CD4-positive, alpha-beta T cell (primary cell): ENCODE data around the gene TFF1. TPM values are rescaled to one million over a fixed set of nuclear protein-coding genes. Genes with fewer than 3 reads are reported as not detected.

ENCODE experiments used
- ATAC-seq: fragments of 200-7000 bp; cut with Tn5 transposase; one replicate; pipeline ENCODE4 v1.10.0; 2022; ENCODE audit warnings: mild to moderate bottlenecking; ENCODE audit not compliant: poor library complexity
- CTCF ChIA-PET: fragments of 350-600 bp; sonication (Branson Sonifier 250); formaldehyde crosslinking; loops from one replicate; lab custom pipeline; 2021; ENCODE audit warnings: antibody characterized with exemption, inconsistent platforms; lab: Charles Lee
- POLR2A ChIA-PET: fragments of 350-600 bp; sonication (Branson Sonifier 250); formaldehyde crosslinking; loops from one replicate; lab custom pipeline; 2021; ENCODE audit warnings: antibody characterized with exemption, inconsistent platforms; lab: Charles Lee
- DNase-seq, 14 experiments: peaks; one replicate each; pipeline ENCODE4 v3.0.0-alpha.2; 2013 to 2020; ENCODE audit warnings: mixed read lengths in 2 of 14
- H3K27ac ChIP-seq, 2 donors: one replicate each; pipeline versions ENCODE4 v1.5.1 to v1.7.0; 2013; ENCODE audit warnings: low read length in 2 of 2, low read depth in 1 of 2, mild to moderate bottlenecking in 1 of 2
- H3K27me3 ChIP-seq, 2 experiments: 1 replicate in 1 of 2; 2 replicates in 1 of 2; pipeline versions ENCODE4 v1.6.1 to v1.7.0; 2013; ENCODE audit warnings: low read length in 2 of 2, control low read depth in 1 of 2, mild to moderate bottlenecking in 1 of 2, moderate library complexity in 1 of 2; ENCODE audit not compliant: insufficient read depth in 2 of 2, control insufficient read depth in 1 of 2
- H3K36me3 ChIP-seq: one replicate; pipeline ENCODE4 v1.6.1; 2013; ENCODE audit warnings: low read length, control low read depth; ENCODE audit not compliant: insufficient read depth
- H3K4me1 ChIP-seq: one replicate; pipeline ENCODE4 v1.6.1; 2013; ENCODE audit warnings: low read length, control low read depth; ENCODE audit not compliant: insufficient read depth
- H3K4me3 ChIP-seq: one replicate; pipeline ENCODE4 v1.5.1; 2013; ENCODE audit warnings: mild to moderate bottlenecking, low read length, moderate library complexity
- H3K9me3 ChIP-seq, 2 experiments: 1 replicate in 1 of 2; 2 replicates in 1 of 2; pipeline versions ENCODE4 v1.6.1 to v1.7.0; 2013; ENCODE audit warnings: low read length in 2 of 2, mild to moderate bottlenecking in 2 of 2, control low read depth in 1 of 2, moderate library complexity in 1 of 2; ENCODE audit not compliant: control insufficient read depth in 1 of 2, insufficient read depth in 1 of 2
- H3K27ac Mint-ChIP-seq: one replicate; pipeline ENCODE4 v1.8.0; 2020; ENCODE audit warnings: mixed read lengths
- H3K27me3 Mint-ChIP-seq: one replicate; pipeline ENCODE4 v1.8.0; 2021; ENCODE audit warnings: mixed read lengths
- H3K36me3 Mint-ChIP-seq: one replicate; pipeline ENCODE4 v1.8.0; 2021; ENCODE audit warnings: low read depth, mixed read lengths
- H3K4me1 Mint-ChIP-seq: one replicate; pipeline ENCODE4 v1.8.0; 2021; ENCODE audit warnings: low read depth, mixed read lengths
- H3K4me3 Mint-ChIP-seq: one replicate; pipeline ENCODE4 v1.8.0; 2020; ENCODE audit warnings: mild to moderate bottlenecking, mixed read lengths
- H3K9me3 Mint-ChIP-seq: one replicate; pipeline ENCODE4 v1.8.0; 2020; ENCODE audit warnings: mixed read lengths
- CTCF ChIP-seq: fragments of 200-600 bp; IDR thresholded peaks from one replicate; pipeline ENCODE4 v1.8.0; 2022; ENCODE audit warnings: antibody characterized with exemption, mild to moderate bottlenecking
- intact Hi-C, 2 experiments: fragments of 100-400 bp; cut with DNase I in 1 of 2; cut with micrococcal nuclease in 1 of 2; formaldehyde crosslinking; loops; one replicate each; pipeline versions ENCODE4 v1.15.1 to v1.9.0; 2023 to 2025; cut with DNase I, micrococcal nuclease
- total RNA-seq, 174 experiments: library from RNA in 2 of 174; stranded (reverse) in 2 of 174; gene quantifications; one replicate each; pipeline ENCODE4 v1.2.3 and lab custom pipeline; 2021 to 2026

TFF1 gene
- total RNA-seq, 2 experiments from 2014 or later, result not detected

- POLR2A ChIA-PET, result interaction anchor here (1.0 kb wide), 1 partner anchor 30 kb away, joined by 3 read pairs; the partner anchor contains the start of gene UBASH3A
- intact Hi-C loops, result loop anchor here in 1 of 2 experiments (10.0 kb wide), 1 partner anchor 51 kb away; no protein-coding TSS in a partner anchor
- CTCF ChIA-PET, result no interaction called here
- Histone ChIP-seq H3K9me3 (no peaks in the 10 kb centered on the region), H3K4me3 (no peak overlapping the region), H3K36me3 (no peaks in the 10 kb centered on the region), H3K27me3 (no peaks in the 10 kb centered on the region), H3K27ac (no peak overlapping the region), H3K4me1 (peaks cover 6% of the 10 kb centered on the region)
- ATAC-seq (no peak), DNase-seq (peak in 2 of 14 experiments; percentile 12 to 16)
- Mint-ChIP-seq H3K4me1 (peaks cover 5% of the 10 kb centered on the region), H3K27ac (no peak overlapping the region), H3K36me3 (no peaks in the 10 kb centered on the region), H3K4me3 (no peak overlapping the region), H3K27me3 (no peaks in the 10 kb centered on the region), H3K9me3 (no peaks in the 10 kb centered on the region)
- no peak for TF ChIP-seq CTCF
Observed at GRCh38 chr21:42373196-42373907, 7.0 kb upstream of the TFF1 start.

GRCh38 chr21:42370894-42371654, 4.7 kb upstream of the TFF1 start:
- no peak overlapping the region for H3K27ac Mint-ChIP-seq
- Histone ChIP-seq H3K4me1 (peaks cover 6% of the 10 kb centered on the region), H3K4me3 (no peak overlapping the region), H3K27me3 (no peaks in the 10 kb centered on the region), H3K9me3 (no peaks in the 10 kb centered on the region), H3K36me3 (no peaks in the 10 kb centered on the region), H3K27ac (no peak overlapping the region)
- H3K9me3 Mint-ChIP-seq, result no peaks in the 10 kb centered on the region
- no peak for DNase-seq
- CTCF ChIA-PET, result no interaction called here
- intact Hi-C loops, result loop anchor here in 1 of 2 experiments (10.0 kb wide), 1 partner anchor 54 kb away; no protein-coding TSS in a partner anchor
- POLR2A ChIA-PET, result no interaction called here
- no peaks in the 10 kb centered on the region for H3K27me3 Mint-ChIP-seq
- ATAC-seq, result no peak
- no peaks in the 10 kb centered on the region for H3K36me3 Mint-ChIP-seq
- TF ChIP-seq CTCF, result no peak
- H3K4me1 Mint-ChIP-seq, result peaks cover 5% of the 10 kb centered on the region
- H3K4me3 Mint-ChIP-seq, result no peak overlapping the region

GRCh38 chr21:42369821-42370220, 3.5 kb upstream of the TFF1 start:
- Mint-ChIP-seq H3K27me3 (no peaks in the 10 kb centered on the region), H3K4me3 (no peak overlapping the region), H3K4me1 (peaks cover 5% of the 10 kb centered on the region), H3K27ac (no peak overlapping the region), H3K9me3 (no peaks in the 10 kb centered on the region), H3K36me3 (no peaks in the 10 kb centered on the region)
- ATAC-seq (no peak), DNase-seq (no peak)
- Histone ChIP-seq H3K9me3 (no peaks in the 10 kb centered on the region), H3K4me1 (peaks cover 2% of the 10 kb centered on the region), H3K27ac (no peak overlapping the region), H3K36me3 (no peaks in the 10 kb centered on the region), H3K27me3 (no peaks in the 10 kb centered on the region), H3K4me3 (no peak overlapping the region)
- CTCF ChIA-PET, result no interaction called here
- POLR2A ChIA-PET, result no interaction called here
- TF ChIP-seq CTCF, result no peak
- intact Hi-C loops, result loop anchor here in 1 of 2 experiments (10.0 kb wide), 1 partner anchor 55 kb away; no protein-coding TSS in a partner anchor
